CD4-positive, alpha-beta memory T cell (primary cell): ENCODE results near the gene NAPA. TPM values are rescaled to one million over a fixed set of nuclear protein-coding genes. Genes with fewer than 3 reads are reported as not detected.

Source experiments
- CTCF ChIA-PET: fragments of 350-600 bp; sonication (Branson Sonifier 250); formaldehyde crosslinking; loops from one replicate; lab custom pipeline; 2021; ENCODE audit warnings: inconsistent platforms; ENCODE audit not compliant: partially characterized antibody; lab: Charles Lee
- POLR2A ChIA-PET: fragments of 350-600 bp; sonication (Branson Sonifier 250); formaldehyde crosslinking; loops from one replicate; lab custom pipeline; 2021; ENCODE audit not compliant: partially characterized antibody; lab: Charles Lee
- DNase-seq, 5 donors: peaks; one replicate each; pipeline versions ENCODE4 v3.0.0 to v3.0.0-alpha.2; 2020 to 2022; ENCODE audit warnings: mixed read lengths in 1 of 5
- H3K27ac ChIP-seq: one replicate; pipeline ENCODE4 v1.7.0; 2013; ENCODE audit warnings: low read depth, low read length
- H3K27me3 ChIP-seq: 2 replicates; pipeline ENCODE4 v1.7.0; 2013; ENCODE audit warnings: mild to moderate bottlenecking, low read length, moderate library complexity; ENCODE audit not compliant: insufficient read depth
- H3K36me3 ChIP-seq: 2 replicates; pipeline ENCODE4 v1.7.0; 2013; ENCODE audit warnings: mild to moderate bottlenecking, low read length, moderate library complexity; ENCODE audit not compliant: insufficient read depth
- H3K4me1 ChIP-seq: 2 replicates; pipeline ENCODE4 v1.7.0; 2013; ENCODE audit warnings: mild to moderate bottlenecking, low read length, moderate library complexity; ENCODE audit not compliant: insufficient read depth
- H3K4me3 ChIP-seq, 2 donors: one replicate each; pipeline ENCODE4 v1.7.0; 2013; ENCODE audit warnings: low read length in 2 of 2, mild to moderate bottlenecking in 1 of 2
- H3K9me3 ChIP-seq, 2 donors: one replicate each; pipeline ENCODE4 v1.7.0; 2013; ENCODE audit warnings: low read length in 2 of 2, control low read depth in 1 of 2; ENCODE audit not compliant: control insufficient read depth in 1 of 2
- H3K27ac Mint-ChIP-seq, 7 donors: one replicate each; pipeline ENCODE4 v1.8.0; 2020 to 2021; ENCODE audit warnings: mixed read lengths in 7 of 7, mild to moderate bottlenecking in 6 of 7, inconsistent platforms in 3 of 7, moderate library complexity in 3 of 7
- H3K27me3 Mint-ChIP-seq, 2 donors: one replicate each; pipeline ENCODE4 v1.8.0; 2020 to 2021; ENCODE audit warnings: mixed read lengths in 2 of 2
- H3K36me3 Mint-ChIP-seq, 2 donors: one replicate each; pipeline ENCODE4 v1.8.0; 2020 to 2021; ENCODE audit warnings: mixed read lengths in 2 of 2, inconsistent platforms in 1 of 2, mild to moderate bottlenecking in 1 of 2
- H3K4me1 Mint-ChIP-seq, 4 donors: one replicate each; pipeline ENCODE4 v1.8.0; 2020 to 2021; ENCODE audit warnings: mixed read lengths in 4 of 4, mild to moderate bottlenecking in 1 of 4
- H3K4me3 Mint-ChIP-seq, 8 donors: one replicate each; pipeline ENCODE4 v1.8.0; 2020 to 2021; ENCODE audit warnings: mixed read lengths in 8 of 8, mild to moderate bottlenecking in 7 of 8, moderate library complexity in 6 of 8, inconsistent platforms in 3 of 8
- H3K9me3 Mint-ChIP-seq, 8 donors: one replicate each; pipeline ENCODE4 v1.8.0; 2020 to 2021; ENCODE audit warnings: mixed read lengths in 8 of 8, mild to moderate bottlenecking in 5 of 8, inconsistent platforms in 3 of 8, moderate library complexity in 1 of 8
- intact Hi-C: fragments of 100-400 bp; cut with micrococcal nuclease; formaldehyde crosslinking; loops from one replicate; pipeline ENCODE4 v1.15.1; 2023
- polyA plus RNA-seq, 2 donors: library from polyadenylated mRNA; unstranded; fragments of 300-500 nt; fragmentation: Illumina TruSeq; gene quantifications; one replicate each; pipeline ENCODE4 v1.2.3, GENCODE V29; 2021
- total RNA-seq, 2 experiments: library from RNA; stranded (reverse); gene quantifications; one replicate each; pipeline ENCODE4 v1.2.3, GENCODE V29; 2021

NAPA gene
- total and polyA plus RNA-seq, 4 experiments from 2014 or later = 84.1 to 129 (median 89.4) TPM

GRCh38 chr19:47509973-47510372 lies 4.9 kb downstream of the NAPA start:
- DNase-seq = no peak
- ChIA-PET CTCF (interaction anchor here (1.7 to 1.9 kb wide), 2 partner anchors 26 to 73 kb away, joined by 5 to 7 read pairs; partner anchors contain the start of gene KPTN), POLR2A (interaction anchor here (1.1 to 3.4 kb wide), 3 partner anchors 12 to 26 kb away, joined by 3 to 15 read pairs (median 3); partner anchors contain the start of gene KPTN)
- H3K27ac ChIP-seq = no peak overlapping the region
- intact Hi-C loops = no loop called here
- H3K4me3 ChIP-seq = no peak overlapping the region
- Mint-ChIP-seq H3K4me3 (peak overlapping the region in 1 of 8 donors; percentile 50), H3K4me1 (peaks cover 40 to 71% (median 50%) of the 10 kb centered on the region in 4 donors), H3K9me3 (peaks cover 0 to 7% (median 0%) of the 10 kb centered on the region in 8 donors), H3K27me3 (no peaks in the 10 kb centered on the region), H3K27ac (peak overlapping the region in 4 of 7 donors; percentile 42 to 84 (median 58)), H3K36me3 (peaks cover 4 to 37% of the 10 kb centered on the region in 2 donors)
- H3K27me3 ChIP-seq = no peaks in the 10 kb centered on the region
- H3K36me3 ChIP-seq = peaks cover 5% of the 10 kb centered on the region
- no peaks in the 10 kb centered on the region for H3K9me3 ChIP-seq
- peaks cover 54% of the 10 kb centered on the region for H3K4me1 ChIP-seq

DNA sequence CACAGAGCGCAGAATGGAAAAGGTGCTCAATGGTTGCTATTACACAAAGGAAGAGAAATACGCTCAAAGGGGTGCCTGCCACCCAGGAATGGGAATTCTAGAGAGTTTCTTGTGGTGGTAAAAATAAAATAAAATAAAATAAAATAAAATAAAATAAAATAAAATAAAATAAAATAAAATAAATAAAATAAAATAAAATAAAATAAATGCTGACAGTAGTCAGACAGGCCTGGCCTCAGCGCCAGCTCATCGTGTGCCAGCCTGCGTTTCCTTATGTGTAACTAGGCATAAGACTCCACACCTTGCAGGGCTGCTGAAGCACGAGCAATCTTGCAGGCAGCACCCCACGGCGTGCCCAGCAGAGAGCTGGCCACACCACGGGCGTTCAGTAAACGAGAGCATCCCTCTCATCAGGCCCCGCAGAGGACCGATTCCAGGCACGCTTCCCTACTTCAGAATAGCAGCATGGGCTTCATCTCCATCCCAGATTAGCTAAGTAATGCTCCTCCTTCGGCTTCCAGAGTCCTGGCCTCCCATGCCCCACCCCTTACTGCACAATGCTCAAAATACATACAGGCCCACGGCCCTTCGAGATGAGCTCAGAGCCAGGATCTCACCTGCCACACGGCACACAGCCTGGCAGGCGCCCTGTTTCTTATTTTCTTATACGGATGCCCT lies 5.6 kb downstream of the NAPA start:
- H3K9me3 ChIP-seq = no peaks in the 10 kb centered on the region
- Mint-ChIP-seq H3K9me3 (peaks cover 0 to 3% (median 0%) of the 10 kb centered on the region in 8 donors), H3K4me3 (no peak overlapping the region), H3K27ac (peak overlapping the region in 3 of 7 donors; percentile 24 to 61 (median 55)), H3K27me3 (no peaks in the 10 kb centered on the region), H3K4me1 (peaks cover 35 to 64% (median 45%) of the 10 kb centered on the region in 4 donors), H3K36me3 (peaks cover 4 to 34% of the 10 kb centered on the region in 2 donors)
- peaks cover 53% of the 10 kb centered on the region for H3K4me1 ChIP-seq
- H3K27ac ChIP-seq = no peak overlapping the region
- CTCF ChIA-PET = interaction anchor here (0.7 to 1.9 kb wide), 2 partner anchors 73 to 1396 kb away, joined by 3 to 7 read pairs; no protein-coding TSS in a partner anchor
- H3K27me3 ChIP-seq = no peaks in the 10 kb centered on the region
- intact Hi-C loops = no loop called here
- H3K36me3 ChIP-seq = peaks cover 6% of the 10 kb centered on the region
- no peak for DNase-seq
- no peak overlapping the region for H3K4me3 ChIP-seq
- POLR2A ChIA-PET = interaction anchor here (1.1 kb wide), 1 partner anchor 15 kb away, joined by 3 read pairs; no protein-coding TSS in a partner anchor

GRCh38 chr19:47508721-47509120 lies 6.1 kb downstream of the NAPA start:
- H3K4me1 Mint-ChIP-seq = peaks cover 33 to 58% (median 40%) of the 10 kb centered on the region in 4 donors
- Histone ChIP-seq H3K36me3 (peaks cover 12% of the 10 kb centered on the region), H3K9me3 (no peaks in the 10 kb centered on the region), H3K27me3 (no peaks in the 10 kb centered on the region), H3K4me1 (peaks cover 47% of the 10 kb centered on the region), H3K27ac (no peak overlapping the region), H3K4me3 (no peak overlapping the region)
- peaks cover 4 to 35% of the 10 kb centered on the region in 2 donors for H3K36me3 Mint-ChIP-seq
- ChIA-PET CTCF (interaction anchor here (0.7 kb wide), 1 partner anchor 1396 kb away, joined by 3 read pairs; no protein-coding TSS in a partner anchor), POLR2A (no interaction called here)
- peaks cover 0 to 3% (median 0%) of the 10 kb centered on the region in 8 donors for H3K9me3 Mint-ChIP-seq
- intact Hi-C loops = no loop called here
- H3K4me3 Mint-ChIP-seq = no peak overlapping the region
- DNase-seq = no peak
- H3K27ac Mint-ChIP-seq = peak overlapping the region in 1 of 7 donors; percentile 55
- no peaks in the 10 kb centered on the region for H3K27me3 Mint-ChIP-seq

GRCh38 chr19:47507924-47508553 lies 6.8 kb downstream of the NAPA start:
- Histone ChIP-seq H3K36me3 (peaks cover 17% of the 10 kb centered on the region), H3K4me1 (peaks cover 40% of the 10 kb centered on the region), H3K9me3 (no peaks in the 10 kb centered on the region), H3K27ac (no peak overlapping the region), H3K4me3 (no peak overlapping the region), H3K27me3 (no peaks in the 10 kb centered on the region)
- no peak overlapping the region for H3K4me3 Mint-ChIP-seq
- no peak for DNase-seq
- H3K27ac Mint-ChIP-seq = peak overlapping the region in 1 of 7 donors; percentile 13
- ChIA-PET CTCF (interaction anchor here (0.7 kb wide), 1 partner anchor 1395 kb away, joined by 3 read pairs; no protein-coding TSS in a partner anchor), POLR2A (no interaction called here)
- peaks cover 0 to 1% (median 0%) of the 10 kb centered on the region in 8 donors for H3K9me3 Mint-ChIP-seq
- H3K4me1 Mint-ChIP-seq = peaks cover 27 to 51% (median 34%) of the 10 kb centered on the region in 4 donors
- peaks cover 8 to 38% of the 10 kb centered on the region in 2 donors for H3K36me3 Mint-ChIP-seq
- no peaks in the 10 kb centered on the region for H3K27me3 Mint-ChIP-seq
- intact Hi-C loops = no loop called here

GRCh38 chr19:47507012-47507411 lies 7.9 kb downstream of the NAPA start:
- Mint-ChIP-seq H3K4me1 (peaks cover 16 to 45% (median 23%) of the 10 kb centered on the region in 4 donors), H3K9me3 (peaks cover 0 to 1% (median 0%) of the 10 kb centered on the region in 8 donors), H3K4me3 (no peak overlapping the region), H3K36me3 (peaks cover 10 to 40% of the 10 kb centered on the region in 2 donors), H3K27me3 (no peaks in the 10 kb centered on the region), H3K27ac (no peak overlapping the region)
- no peaks in the 10 kb centered on the region for H3K27me3 ChIP-seq
- no peak overlapping the region for H3K27ac ChIP-seq
- intact Hi-C loops = no loop called here
- H3K9me3 ChIP-seq = no peaks in the 10 kb centered on the region
- ChIA-PET CTCF (interaction anchor here (1.2 kb wide), 1 partner anchor 8 kb away, joined by 3 read pairs; no protein-coding TSS in a partner anchor), POLR2A (no interaction called here)
- peaks cover 30% of the 10 kb centered on the region for H3K4me1 ChIP-seq
- no peak for DNase-seq
- H3K4me3 ChIP-seq = no peak overlapping the region
- H3K36me3 ChIP-seq = peaks cover 24% of the 10 kb centered on the region

DNA sequence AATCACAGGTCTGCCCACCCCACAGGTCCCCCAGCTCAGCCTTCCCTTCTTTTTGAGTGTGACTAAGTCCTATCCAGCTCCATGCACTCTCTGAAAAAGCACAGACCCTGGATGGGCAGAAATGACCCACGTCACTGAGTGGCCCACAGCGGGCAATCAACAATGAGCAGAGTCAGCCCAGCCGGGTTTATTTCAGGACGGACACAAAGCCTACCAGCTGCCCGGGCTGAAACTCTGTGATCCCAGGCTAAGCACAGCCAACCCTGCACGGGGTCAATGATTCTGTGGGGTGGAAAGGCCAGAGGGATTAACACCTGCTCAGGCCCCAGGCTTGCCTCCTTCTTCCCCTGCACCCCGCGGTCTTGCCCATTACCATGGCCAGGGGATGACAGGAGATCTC lies 8.4 kb downstream of the NAPA start:
- Mint-ChIP-seq H3K9me3 (peaks cover 0 to 1% (median 0%) of the 10 kb centered on the region in 8 donors), H3K36me3 (peaks cover 13 to 40% of the 10 kb centered on the region in 2 donors), H3K4me1 (peaks cover 11 to 39% (median 18%) of the 10 kb centered on the region in 4 donors), H3K27me3 (no peaks in the 10 kb centered on the region), H3K27ac (no peak overlapping the region), H3K4me3 (no peak overlapping the region)
- ChIA-PET POLR2A (no interaction called here), CTCF (interaction anchor here (1.2 kb wide), 1 partner anchor 9 kb away, joined by 3 read pairs; no protein-coding TSS in a partner anchor)
- Histone ChIP-seq H3K4me1 (peaks cover 25% of the 10 kb centered on the region), H3K36me3 (peaks cover 27% of the 10 kb centered on the region), H3K27me3 (no peaks in the 10 kb centered on the region), H3K4me3 (no peak overlapping the region), H3K27ac (no peak overlapping the region), H3K9me3 (no peaks in the 10 kb centered on the region)
- no peak for DNase-seq
- intact Hi-C loops = no loop called here

GRCh38 chr19:47505506-47505905 lies 9.4 kb downstream of the NAPA start:
- H3K4me3 ChIP-seq = no peak overlapping the region
- ChIA-PET CTCF (no interaction called here), POLR2A (no interaction called here)

More at GRCh38 chr19:47505506-47505905, 9.4 kb downstream of the NAPA start:
- Mint-ChIP-seq H3K27me3 (no peaks in the 10 kb centered on the region), H3K36me3 (peaks cover 16 to 41% of the 10 kb centered on the region in 2 donors), H3K9me3 (peaks cover 0 to 1% (median 0%) of the 10 kb centered on the region in 8 donors), H3K27ac (peak overlapping the region in 1 of 7 donors; percentile 68), H3K4me1 (peaks cover 9 to 30% (median 12%) of the 10 kb centered on the region in 4 donors), H3K4me3 (no peak overlapping the region)
- Histone ChIP-seq H3K36me3 (peaks cover 37% of the 10 kb centered on the region), H3K4me1 (peaks cover 16% of the 10 kb centered on the region), H3K9me3 (no peaks in the 10 kb centered on the region), H3K27me3 (no peaks in the 10 kb centered on the region), H3K27ac (no peak overlapping the region)
- DNase-seq = no peak
- intact Hi-C loops = no loop called here
